IMR-90 (cell line): Measurements from ENCODE around the gene TP53TG5. TPM values are rescaled to one million over a fixed set of nuclear protein-coding genes. Genes with fewer than 3 reads are reported as not detected.

ENCODE experiments used
- ATAC-seq: fragments of 200-7000 bp; cut with Tn5 transposase; 2 replicates; pipeline ENCODE4 v1.9.1; 2020; ENCODE audit warnings: low read depth, mild to moderate bottlenecking, moderate library complexity
- BruUV-seq: library from RNA; stranded (reverse); fragments of 400-500 nt; replicated peaks from 2 replicates; lab custom pipeline; 2021; lab: Mats Ljungman, UMichigan
- CTCF ChIA-PET: fragments of 300-600 bp; formaldehyde crosslinking; extraction: SDS; loops from one replicate; lab custom pipeline; 2021; ENCODE audit warnings: antibody characterized with exemption; lab: Yijun Ruan, JAX
- POLR2A ChIA-PET: fragments of 300-600 bp; sonication (Branson Sonifier 250); formaldehyde crosslinking; loops from one replicate; lab custom pipeline; 2022; ENCODE audit warnings: antibody characterized with exemption; ENCODE audit not compliant: unreplicated experiment; lab: Charles Lee
- DNase-seq: peaks from one replicate; pipeline ENCODE4 v3.0.0; 2013
- H2AFZ ChIP-seq: replicated peaks from 2 replicates; pipeline ENCODE3; 2013; ENCODE audit warnings: low read length, mild to moderate bottlenecking; ENCODE audit not compliant: poor library complexity
- H2AK5ac ChIP-seq: 2 replicates; pipeline ENCODE4 v1.6.1; 2013; ENCODE audit warnings: low read depth, low read length, inconsistent platforms
- H2AK9ac ChIP-seq: replicated peaks from 2 replicates; pipeline ENCODE3; 2013; ENCODE audit warnings: mild to moderate bottlenecking, low read depth, low read length, moderate library complexity; ENCODE audit not compliant: poor library complexity
- H2BK120ac ChIP-seq: 2 replicates; pipeline ENCODE4 v1.6.1; 2013; ENCODE audit warnings: low read depth, low read length, inconsistent platforms
- H2BK15ac ChIP-seq: 3 replicates; pipeline ENCODE4 v1.6.1; 2013; ENCODE audit warnings: low read depth, low read length, inconsistent platforms
- H2BK20ac ChIP-seq: 2 replicates; pipeline ENCODE4 v1.6.1; 2013; ENCODE audit warnings: low read depth, mild to moderate bottlenecking, inconsistent platforms, low read length, moderate library complexity
- H2BK5ac ChIP-seq: 2 replicates; pipeline ENCODE4 v1.6.1; 2013; ENCODE audit warnings: mild to moderate bottlenecking, low read depth, low read length, inconsistent platforms; ENCODE audit not compliant: poor library complexity, severe bottlenecking
- H3K14ac ChIP-seq: replicated peaks from 2 replicates; pipeline ENCODE4 v1.6.1; 2013; ENCODE audit warnings: low read depth, low read length, inconsistent platforms
- H3K18ac ChIP-seq: 2 replicates; pipeline ENCODE4 v1.6.1; 2013; ENCODE audit warnings: low read depth, low read length, control low read depth
- H3K23ac ChIP-seq: 2 replicates; pipeline ENCODE4 v1.6.1; 2013; ENCODE audit warnings: low read depth, low read length, inconsistent platforms
- H3K27ac ChIP-seq: 2 replicates; pipeline ENCODE4 v1.5.1; 2013; ENCODE audit warnings: mild to moderate bottlenecking, control low read depth, low read length; ENCODE audit not compliant: insufficient read depth
- H3K27me3 ChIP-seq: 2 replicates; pipeline ENCODE4 v1.6.1; 2013; ENCODE audit warnings: low read length; ENCODE audit not compliant: control insufficient read depth, insufficient read depth
- H3K36me3 ChIP-seq: 2 replicates; pipeline ENCODE4 v1.6.1; 2013; ENCODE audit warnings: low read length, mixed read lengths; ENCODE audit not compliant: control insufficient read depth, insufficient read depth
- H3K4ac ChIP-seq: 2 replicates; pipeline ENCODE4 v1.6.1; 2013; ENCODE audit warnings: low read depth, low read length, inconsistent platforms
- H3K4me1 ChIP-seq: 2 replicates; pipeline ENCODE4 v1.6.1; 2013; ENCODE audit warnings: low read length, mixed read lengths; ENCODE audit not compliant: control insufficient read depth, insufficient read depth
- H3K4me2 ChIP-seq: 2 replicates; pipeline ENCODE4 v1.6.1; 2013; ENCODE audit warnings: low read depth, mild to moderate bottlenecking, control low read depth, low read length, moderate library complexity
- H3K4me3 ChIP-seq: 2 replicates; pipeline ENCODE4 v1.5.1; 2013; ENCODE audit warnings: low read depth, mild to moderate bottlenecking, control low read depth, low read length, moderate library complexity; ENCODE audit not compliant: insufficient read depth
- H3K56ac ChIP-seq: 2 replicates; pipeline ENCODE4 v1.6.1; 2013; ENCODE audit warnings: low read length, inconsistent platforms; ENCODE audit not compliant: insufficient read depth; ENCODE audit errors: extremely low read depth
- H3K79me1 ChIP-seq, 2 experiments: 2 replicates each; pipeline ENCODE4 v1.6.1; 2013; ENCODE audit warnings: low read length in 2 of 2, inconsistent platforms in 1 of 2, low read depth in 1 of 2
- H3K9ac ChIP-seq: 2 replicates; pipeline ENCODE4 v1.6.1; 2013; ENCODE audit warnings: low read depth, low read length, control low read depth
- H3K9me1 ChIP-seq: 2 replicates; pipeline ENCODE4 v1.6.1; 2013; ENCODE audit warnings: low read length, inconsistent platforms; ENCODE audit not compliant: insufficient read depth
- H3K9me3 ChIP-seq: 2 replicates; pipeline ENCODE4 v1.6.1; 2013; ENCODE audit warnings: low read length; ENCODE audit not compliant: control insufficient read depth, insufficient read depth
- H4K20me1 ChIP-seq: 2 replicates; pipeline ENCODE4 v1.6.1; 2013; ENCODE audit warnings: low read length, inconsistent platforms; ENCODE audit not compliant: insufficient read depth
- H4K5ac ChIP-seq: 2 replicates; pipeline ENCODE4 v1.6.1; 2013; ENCODE audit warnings: mild to moderate bottlenecking, low read depth, low read length, control low read depth
- H4K8ac ChIP-seq, 2 experiments: 2 replicates each; pipeline ENCODE4 v1.6.1; 2013; ENCODE audit warnings: low read depth in 2 of 2, low read length in 2 of 2, control low read depth in 1 of 2, inconsistent platforms in 1 of 2
- H4K91ac ChIP-seq: 2 replicates; pipeline ENCODE4 v1.6.1; 2013; ENCODE audit warnings: low read depth, low read length, inconsistent platforms; ENCODE audit not compliant: insufficient read depth
- BHLHE40 ChIP-seq: fragments of 150-350 bp; IDR thresholded peaks from 2 replicates; pipeline ENCODE4 v1.6.1; 2016; ENCODE audit warnings: mild to moderate bottlenecking, low read depth, low read length
- CHD1 ChIP-seq: IDR thresholded peaks from 2 replicates; pipeline ENCODE4 v1.6.1; 2012; ENCODE audit warnings: low read depth, low read length, improper control_type of control experiment
- FOS ChIP-seq: fragments of 150-350 bp; IDR thresholded peaks from 2 replicates; pipeline ENCODE4 v1.6.1; 2016; ENCODE audit warnings: low read depth, low read length
- MAZ ChIP-seq: IDR thresholded peaks from 2 replicates; pipeline ENCODE4 v1.6.1; 2012; ENCODE audit warnings: low read depth, mild to moderate bottlenecking, low read length, improper control_type of control experiment, moderate library complexity, borderline replicate concordance
- NFE2L2 ChIP-seq: fragments of 150-350 bp; IDR thresholded peaks from 2 replicates; pipeline ENCODE4 v1.6.1; 2016; ENCODE audit warnings: low read depth, mild to moderate bottlenecking, low read length
- POLR2A ChIP-seq: IDR thresholded peaks from 2 replicates; pipeline ENCODE4 v1.6.1; 2012; ENCODE audit warnings: mild to moderate bottlenecking, low read depth, low read length
- USF2 ChIP-seq: fragments of 150-350 bp; IDR thresholded peaks from 2 replicates; pipeline ENCODE4 v1.6.1; 2017; ENCODE audit warnings: mild to moderate bottlenecking, antibody characterized with exemption, low read length, low read depth
- WGBS, 2 experiments: methylation state at CpG; one replicate each; pipeline versions ENCODE4 v1.1.5 to v1.1.7; 2013; ENCODE audit warnings: missing lambda C conversion rate in 2 of 2; ENCODE audit not compliant: insufficient read length in 1 of 2; ENCODE audit errors: extremely low coverage in 2 of 2; 5-methylcytosine and 5-hydroxymethylcytosine counted together
- dilution Hi-C: fragments of 300-500 bp; cut with HindIII; formaldehyde crosslinking; loops from one replicate; pipeline ENCODE4 v1.14.3; 2018; ENCODE audit warnings: low sequenced_read_pairs; ENCODE audit not compliant: unreplicated experiment
- in situ Hi-C: fragments of 300-500 bp; cut with MboI; formaldehyde crosslinking; loops from 3 replicates; pipeline ENCODE4 v1.14.3; 2019; ENCODE audit warnings: low sequenced_read_pairs, inconsistent platforms, mixed read lengths
- intact Hi-C: fragments of 100-400 bp; cut with micrococcal nuclease; formaldehyde crosslinking; loops from 2 replicates; pipeline ENCODE4 v1.10.0; 2022
- polyA plus RNA-seq, 3 experiments: library from polyadenylated mRNA; depleted of rRNA; stranded (reverse); fragments of >200 nt; gene quantifications; 2 replicates each; pipeline ENCODE4 v1.2.3, GENCODE V29; 2012; ENCODE audit warnings: low replicate concordance in 1 of 3
- total RNA-seq: library from RNA; depleted of rRNA; stranded (reverse); fragments of >200 nt; gene quantifications from 2 replicates; pipeline ENCODE4 v1.2.3, GENCODE V29; 2012

The TP53TG5 gene
- total and polyA plus RNA-seq, 2 of the 4 experiments (the other 2 are of a cell fraction), result not detected

- peak within 1 kb of the TSS; percentile 93 for H2AK9ac ChIP-seq
- peak within 1 kb of the TSS; percentile 79 for H2BK120ac ChIP-seq
- peak within 1 kb of the TSS; percentile 94 for H3K14ac ChIP-seq
- peak within 1 kb of the TSS; percentile 74 for H3K4me3 ChIP-seq
- H3K9ac ChIP-seq, result peak within 1 kb of the TSS; percentile 95
- POLR2A ChIA-PET, result interaction anchor here (0.6 to 1.5 kb wide), 4 partner anchors 11 to 71 kb away, joined by 5 to 11 read pairs (median 6); no protein-coding TSS in a partner anchor
- H2BK5ac ChIP-seq, result peak within 1 kb of the TSS; percentile 73
- intact Hi-C loops, result no loop called here
- TF ChIP-seq FOS (peak; percentile 18; the same call in 1 of the 2 replicates), MAZ (peak; percentile 92), USF2 (no peak), CHD1 (0 out of 2 replicates have a peak, but pooled peaks have one; percentile 41), POLR2A (peak; percentile 99), NFE2L2 (no peak), BHLHE40 (0 out of 2 replicates have a peak, but pooled peaks have one; percentile 12)
- peaks cover 32% of the 10 kb centered on the region for H4K20me1 ChIP-seq
- dilution Hi-C loops, result no loop called here
- H4K5ac ChIP-seq, result peak within 1 kb of the TSS; percentile 74
- ATAC-seq (peak; percentile 67), DNase-seq (peak; percentile 63)
- H3K9me3 ChIP-seq, result no peaks in the 10 kb centered on the region
- peak within 1 kb of the TSS; percentile 49 to 81 for H4K8ac ChIP-seq
- H3K27me3 ChIP-seq, result no peaks in the 10 kb centered on the region
- in situ Hi-C loops, result loop anchor here (25.0 kb wide), 1 partner anchor 564 kb away; the partner anchor contains the start of gene PLTP
- CTCF ChIA-PET, result no interaction called here
- H3K4ac ChIP-seq, result peak within 1 kb of the TSS; percentile 90
- H3K27ac ChIP-seq, result peak within 1 kb of the TSS; percentile 91
- peak within 1 kb of the TSS; percentile 89 for H4K91ac ChIP-seq
- H2AFZ ChIP-seq, result peak within 1 kb of the TSS; percentile 87
- H3K36me3 ChIP-seq, result peaks cover 4% of the 10 kb centered on the region; the same call in 1 of the 2 replicates
- peak within 1 kb of the TSS; percentile 86 for H2AK5ac ChIP-seq
- H3K79me1 ChIP-seq, result peaks cover 0 to 47% of the 10 kb centered on the region in 2 experiments; a peak in 3 of 4 replicates
- peak within 1 kb of the TSS; percentile 70 for H2BK20ac ChIP-seq
- peak within 1 kb of the TSS; percentile 94; the same call in 2 of the 3 replicates for H2BK15ac ChIP-seq
- no TSS peak for BruUV-seq
- H3K4me1 ChIP-seq, result peaks cover 29% of the 10 kb centered on the region
- H3K56ac ChIP-seq, result peak within 1 kb of the TSS; percentile 85
- 0% methylated on average over 9 of the region's 77 CpGs; no CpG with 5 or more reads in 1 of the 2 experiments for WGBS, 2 experiments
- peak within 1 kb of the TSS; percentile 82 for H3K18ac ChIP-seq
- peaks cover 8% of the 10 kb centered on the region; the same call in 1 of the 2 replicates for H3K9me1 ChIP-seq
- H3K23ac ChIP-seq, result peak within 1 kb of the TSS; percentile 92
- H3K4me2 ChIP-seq, result peak within 1 kb of the TSS; percentile 85
Observed at GRCh38 chr20:45347936-45348778, 30.0 kb downstream of the TP53TG5 start, which contains the start of gene SDC4. Gene SDC4 (minus strand): TSS chr20:45348424. CDS start chr20:45348384, 40 bp downstream.
